K562 (cell line): ENCODE data around the gene RIN3. TPM values are rescaled to one million over a fixed set of nuclear protein-coding genes. Genes with fewer than 3 reads are reported as not detected.

ENCODE experiments used
- ATAC-seq: fragments of 200-7000 bp; cut with Tn5 transposase; 3 replicates; pipeline ENCODE4 v1.9.1; 2020; ENCODE audit warnings: moderate library complexity
- BruUV-seq: library from RNA; stranded (reverse); fragments of 400-500 nt; replicated peaks from 2 replicates; lab custom pipeline; 2021; lab: Mats Ljungman, UMichigan
- CTCF ChIA-PET: fragments of 300-600 bp; formaldehyde crosslinking; extraction: SDS; loops from one replicate; lab custom pipeline; 2021; ENCODE audit warnings: low intra/inter-chr PET ratio; lab: Yijun Ruan, JAX
- POLR2A ChIA-PET: fragments of 300-600, 350-650 bp; sonication (Branson Sonifier 250); formaldehyde crosslinking; extraction: SDS; loops from one replicate; lab custom pipeline; 2021; ENCODE audit warnings: antibody characterized with exemption, inconsistent platforms; lab: Yijun Ruan, JAX
- DNase-seq, 4 experiments: peaks; one replicate each; pipeline versions ENCODE4 v3.0.0 to v3.0.0-alpha.2; 2011 to 2018; ENCODE audit warnings: low spot score in 3 of 4, mixed read lengths in 3 of 4; ENCODE audit errors: extremely low read depth in 1 of 4
- FAIRE-seq: peaks from 2 replicates; lab custom pipeline; 2011; peaks lifted over from hg19 to GRCh38; lab: Jason Lieb, UNC
- H2AFZ ChIP-seq: 2 replicates; pipeline ENCODE4 v1.6.0; 2011; ENCODE audit warnings: low read depth, low read length, control low read depth, inconsistent platforms
- H3K27ac ChIP-seq: fragments of 200-600 bp; 3 replicates; pipeline ENCODE4 v1.8.0; 2011; ENCODE audit warnings: low read depth, mild to moderate bottlenecking, control low read depth, inconsistent platforms, low read length, moderate library complexity, mixed read lengths; ENCODE audit errors: extremely low read depth
- H3K27me3 ChIP-seq, 2 experiments: fragments of 300-600 bp in 1 of 2; 2 replicates in 1 of 2; 3 replicates in 1 of 2; pipeline versions ENCODE4 v1.6.0 to v1.8.0; 2011; ENCODE audit warnings: inconsistent platforms in 2 of 2, low read length in 2 of 2, mild to moderate bottlenecking in 1 of 2, mixed read lengths in 1 of 2, moderate library complexity in 1 of 2; ENCODE audit not compliant: control insufficient read depth in 2 of 2, insufficient read depth in 2 of 2
- H3K36me3 ChIP-seq: fragments of 300-600 bp; 3 replicates; pipeline ENCODE4 v1.8.0; 2011; ENCODE audit warnings: mild to moderate bottlenecking, low read length, inconsistent platforms; ENCODE audit not compliant: control insufficient read depth, insufficient read depth
- H3K4me1 ChIP-seq, 2 experiments: fragments of 200-600 bp in 1 of 2; replicated peaks in 1 of 2; 2 replicates in 1 of 2; 3 replicates in 1 of 2; pipeline versions ENCODE4 v1.5.1 to v1.8.0; 2011; ENCODE audit warnings: inconsistent platforms in 2 of 2, low read length in 2 of 2, mild to moderate bottlenecking in 1 of 2, mixed read lengths in 1 of 2, moderate library complexity in 1 of 2; ENCODE audit not compliant: control insufficient read depth in 2 of 2, insufficient read depth in 2 of 2
- H3K4me2 ChIP-seq: 2 replicates; pipeline ENCODE4 v1.6.1; 2011; ENCODE audit warnings: low read length, control low read depth, inconsistent platforms, mixed read lengths; ENCODE audit not compliant: insufficient read depth
- H3K4me3 ChIP-seq: fragments of 200-600 bp; sonication (generic), shearing (Covaris generic); 2 replicates; pipeline ENCODE4 v1.5.1; 2016; ENCODE audit warnings: control low read depth, inconsistent platforms
- H3K79me2 ChIP-seq: fragments of 200-600 bp; 3 replicates; pipeline ENCODE4 v1.8.0; 2011; ENCODE audit warnings: low read length, inconsistent platforms; ENCODE audit not compliant: control insufficient read depth, insufficient read depth
- H3K9ac ChIP-seq, 2 experiments: 2 replicates each; pipeline versions ENCODE4 v1.6.0 to v1.6.1; 2011; ENCODE audit warnings: low read depth in 2 of 2, low read length in 2 of 2, control low read depth in 1 of 2, inconsistent platforms in 1 of 2, mild to moderate bottlenecking in 1 of 2, mixed read lengths in 1 of 2; ENCODE audit not compliant: insufficient read depth in 1 of 2
- H3K9me1 ChIP-seq: one replicate; pipeline ENCODE4 v1.6.0; 2011; ENCODE audit warnings: inconsistent platforms, mild to moderate bottlenecking, low read length, moderate library complexity; ENCODE audit not compliant: control insufficient read depth, insufficient read depth
- H3K9me3 ChIP-seq: replicated peaks from 2 replicates; pipeline ENCODE4 v1.5.1; 2011; ENCODE audit warnings: low read depth, low read length, inconsistent platforms; ENCODE audit not compliant: control insufficient read depth, insufficient read depth
- H4K20me1 ChIP-seq: replicated peaks from 2 replicates; pipeline ENCODE4 v1.6.1; 2011; ENCODE audit warnings: low read length, inconsistent platforms, mixed read lengths; ENCODE audit not compliant: control insufficient read depth, insufficient read depth
- BCL6 ChIP-seq: fragments of 250-450 bp; sonication (Bioruptor Pico); IDR thresholded peaks from 2 replicates; pipeline ENCODE4 v1.4.0; 2020
- BCOR ChIP-seq: fragments of 450-650 bp; IDR thresholded peaks from 2 replicates; pipeline ENCODE4 v1.6.1; 2016
- BMI1 ChIP-seq: fragments of 150-350 bp; IDR thresholded peaks from 2 replicates; pipeline ENCODE4 v1.6.1; 2014; ENCODE audit warnings: low read length
- CC2D1A ChIP-seq: fragments of 450-650 bp; IDR thresholded peaks from 2 replicates; pipeline ENCODE4 v1.6.1; 2017; ENCODE audit warnings: mild to moderate bottlenecking
- CREM ChIP-seq: IDR thresholded peaks from 2 replicates; pipeline ENCODE4 v1.6.1; 2014; ENCODE audit warnings: antibody characterized with exemption, low read depth
- CTCFL ChIP-seq: IDR thresholded peaks from 2 replicates; pipeline ENCODE4 v1.6.1; 2011; ENCODE audit warnings: borderline replicate concordance, low read depth, mild to moderate bottlenecking, moderate library complexity, low read length; ENCODE audit not compliant: insufficient read depth, poor library complexity, severe bottlenecking
- KLF10 ChIP-seq: fragments of 250-450 bp; sonication (Bioruptor Pico); IDR thresholded peaks from 2 replicates; pipeline ENCODE4 v1.6.1; 2021; ENCODE audit warnings: matching md5 sums
- KLF13 ChIP-seq: fragments of 450-650 bp; IDR thresholded peaks from 2 replicates; pipeline ENCODE4 v1.6.1; 2016; ENCODE audit warnings: missing genetic modification characterization, low read depth, mild to moderate bottlenecking, missing compliant biosample characterization, moderate library complexity, borderline replicate concordance
- MCM3 ChIP-seq: fragments of 450-650 bp; IDR thresholded peaks from 2 replicates; pipeline ENCODE4 v1.6.1; 2016
- MYNN ChIP-seq, 2 experiments: sonication (generic); formaldehyde crosslinking in 1 of 2; IDR thresholded peaks; 2 replicates each; pipeline versions ENCODE4 v1.5.0 to v1.6.1; 2016 to 2020; ENCODE audit warnings: antibody characterized with exemption in 1 of 2, missing genetic modification reagents in 1 of 2
- NCOA2 ChIP-seq, 2 experiments: fragments of 450-650 bp; IDR thresholded peaks; 2 replicates each; pipeline ENCODE4 v1.6.1; 2018; ENCODE audit warnings: mild to moderate bottlenecking in 2 of 2, moderate library complexity in 1 of 2; ENCODE audit not compliant: partially characterized antibody in 2 of 2
- NR1H2 ChIP-seq: sonication (generic); formaldehyde crosslinking; IDR thresholded peaks from 2 replicates; pipeline ENCODE4 v1.4.0; 2020; ENCODE audit warnings: mild to moderate bottlenecking, missing genetic modification reagents
- POLR3G ChIP-seq: IDR thresholded peaks from 2 replicates; pipeline ENCODE4 v1.6.1; 2011; ENCODE audit not compliant: insufficient read length, insufficient replicate concordance; ENCODE audit errors: extremely low read depth
- RBM25 ChIP-seq: fragments of 200-400 bp; formaldehyde crosslinking; IDR thresholded peaks from 2 replicates; pipeline ENCODE4 v1.6.1; 2018; ENCODE audit warnings: low read length, low read depth, moderate library complexity; ENCODE audit not compliant: severe bottlenecking
- RFX1 ChIP-seq: fragments of 450-650 bp; IDR thresholded peaks from 2 replicates; pipeline ENCODE4 v1.6.1; 2016; ENCODE audit warnings: mild to moderate bottlenecking, moderate library complexity
- SMAD2 ChIP-seq: fragments of 150-350 bp; IDR thresholded peaks from 2 replicates; pipeline ENCODE4 v1.6.1; 2014; ENCODE audit warnings: low read depth, mild to moderate bottlenecking, low read length
- SMARCA5 ChIP-seq: fragments of 450-650 bp; IDR thresholded peaks from 2 replicates; pipeline ENCODE4 v1.6.1; 2016
- SPI1 ChIP-seq: IDR thresholded peaks from 2 replicates; pipeline ENCODE4 v1.6.1; 2011; ENCODE audit warnings: low read depth, low read length, control low read depth, borderline replicate concordance
- TAF1 ChIP-seq: IDR thresholded peaks from 2 replicates; pipeline ENCODE4 v1.6.1; 2011; ENCODE audit warnings: mild to moderate bottlenecking, low read length, moderate library complexity; ENCODE audit not compliant: insufficient read depth, control insufficient read depth, severe bottlenecking; ENCODE audit errors: extremely low read depth
- ZNF140 ChIP-seq: fragments of 250-450 bp; sonication (Bioruptor Pico); IDR thresholded peaks from 2 replicates; pipeline ENCODE4 v1.8.0; 2021; ENCODE audit warnings: moderate library complexity, mild to moderate bottlenecking, inconsistent platforms
- ZNF143 ChIP-seq: sonication (generic); formaldehyde crosslinking; IDR thresholded peaks from 2 replicates; pipeline ENCODE4 v1.9.0; 2022; ENCODE audit warnings: mild to moderate bottlenecking, missing genetic modification reagents
- ZNF174 ChIP-seq: fragments of 250-450 bp; sonication (Bioruptor Pico); IDR thresholded peaks from 2 replicates; pipeline ENCODE4 v1.4.0; 2020; ENCODE audit warnings: mild to moderate bottlenecking
- ZNF23 ChIP-seq: fragments of 250-450 bp; sonication (Bioruptor Pico); IDR thresholded peaks from 2 replicates; pipeline ENCODE4 v1.4.0; 2020; ENCODE audit warnings: mild to moderate bottlenecking
- ZNF239 ChIP-seq: fragments of 250-450 bp; sonication (Bioruptor Pico); IDR thresholded peaks from 2 replicates; pipeline ENCODE4 v1.4.0; 2020; ENCODE audit warnings: mild to moderate bottlenecking
- ZNF408 ChIP-seq: fragments of 250-450 bp; sonication (Bioruptor Pico); IDR thresholded peaks from 2 replicates; pipeline ENCODE4 v1.4.0; 2020; ENCODE audit warnings: low read depth, mild to moderate bottlenecking, moderate library complexity
- ZNF436 ChIP-seq: fragments of 250-450, 450-650 bp; sonication (Bioruptor Pico); formaldehyde crosslinking; IDR thresholded peaks from 2 replicates; pipeline ENCODE4 v1.7.0; 2020; ENCODE audit warnings: mild to moderate bottlenecking
- ZNF76 ChIP-seq: fragments of 250-450 bp; sonication (Bioruptor Pico); IDR thresholded peaks from 2 replicates; pipeline ENCODE4 v1.4.0; 2020; ENCODE audit warnings: mild to moderate bottlenecking, moderate library complexity, borderline replicate concordance
- WGBS: fragments of 100-300 bp; shearing (Covaris generic); methylation state at CpG from one replicate; pipeline ENCODE4 v1.1.6; 2016; ENCODE audit warnings: low coverage, mixed read lengths; ENCODE audit not compliant: insufficient coverage; ENCODE audit errors: missing lambda C conversion rate; 5-methylcytosine and 5-hydroxymethylcytosine counted together
- in situ Hi-C: fragments of 300-500 bp; cut with MboI; formaldehyde crosslinking; loops from 4 replicates; pipeline ENCODE4 v1.15.0; 2018; ENCODE audit warnings: inconsistent platforms, mixed read lengths
- intact Hi-C: fragments of 100-400 bp; cut with micrococcal nuclease; formaldehyde crosslinking; loops from 2 replicates; pipeline ENCODE4 v1.14.2; 2022
- polyA plus RNA-seq, 8 experiments: library from polyadenylated mRNA; depleted of rRNA in 4 of 8; stranded (reverse) in 5 of 8; unstranded in 3 of 8; fragments of >200 nt; fragmentation: Nextera tagmentation in 2 of 8; fragmentation: Illumina TruSeq in 1 of 8; extraction: Ambion mirVana in 2 of 8; extraction: Trizol in 1 of 8; gene quantifications; 2 replicates each; pipeline versions ENCODE4 v1.2.1 to v1.2.3, GENCODE V29; 2011 to 2014; ENCODE audit warnings: inconsistent platforms in 1 of 8, missing spikeins in 1 of 8
- total RNA-seq, 7 experiments: library from RNA; depleted of rRNA in 6 of 7; stranded (reverse); fragments of >200 nt in 6 of 7; fragmentation: Illumina TruSeq in 2 of 7; extraction: Trizol in 2 of 7; gene quantifications; 2 replicates each; pipeline versions ENCODE4 v1.2.1 to v1.2.3, GENCODE V29; 2011 to 2021; ENCODE audit warnings: low replicate concordance in 1 of 7

The RIN3 gene
- total and polyA plus RNA-seq, 9 of the 15 experiments (the other 6 are each of a cell fraction or from before 2014, with no cell fraction given): 0.01 to 0.49 (median 0.08) TPM; not detected in 5

- Histone ChIP-seq H3K9me1 (no peaks in the 10 kb centered on the region), H4K20me1 (no peaks in the 10 kb centered on the region), H3K27ac (no peak overlapping the region), H3K36me3 (no peaks in the 10 kb centered on the region), H3K79me2 (no peaks in the 10 kb centered on the region), H3K4me2 (peak overlapping the region; percentile 65), H3K27me3 (peaks cover 0 to 16% of the 10 kb centered on the region in 2 experiments; a peak in 3 of 5 replicates), H3K4me1 (peaks cover 6 to 7% of the 10 kb centered on the region in 2 experiments; a peak in 4 of 5 replicates), H3K9me3 (no peaks in the 10 kb centered on the region), H2AFZ (no peak overlapping the region), H3K9ac (no peak overlapping the region), H3K4me3 (no peak overlapping the region)
- WGBS: 18% methylated on average over 4 of the region's 8 CpGs
- no peak for DNase-seq
- POLR2A ChIA-PET: no interaction called here
- in situ Hi-C loops (no loop called here), intact Hi-C loops (no loop called here)
- FAIRE-seq: no peak
- BruUV-seq: no TSS peak
- CTCF ChIA-PET: no interaction called here
- ATAC-seq: no peak
- TF ChIP-seq ZNF408 (CRISPR knock-in tag) (no peak), NR1H2 (CRISPR knock-in tag) (no peak), TAF1 (no peak), ZNF174 (CRISPR knock-in tag) (no peak), KLF13 (tag) (no peak), BMI1 (no peak), SMAD2 (no peak), RFX1 (no peak), SPI1 (no peak), KLF10 (CRISPR knock-in tag) (no peak), SMARCA5 (peak; percentile 81; the same call in 1 of the 2 replicates), BCL6 (CRISPR knock-in tag) (no peak), MCM3 (no peak), POLR3G (no peak), BCOR (0 out of 2 replicates have a peak, but pooled peaks have one; percentile 44), MYNN (IDR thresholded peaks at IDR 0.05) (no peak), MYNN (CRISPR knock-in tag; IDR thresholded peaks at IDR 0.05) (no peak), CREM (no peak), ZNF140 (CRISPR knock-in tag) (no peak), ZNF143 (CRISPR knock-in tag) (no peak), RBM25 (peak; percentile 89), ZNF76 (CRISPR knock-in tag) (no peak), ZNF23 (CRISPR knock-in tag) (no peak), ZNF239 (CRISPR knock-in tag) (no peak), CC2D1A (no peak), NCOA2 (IDR thresholded peaks at IDR 0.05; ENCODE audit: partially characterized antibody in 2 of 2) (no peak), ZNF436 (no peak), CTCFL (no peak)
These were observed 213.3 kb downstream of the RIN3 start for GRCh38 chr14:92726933-92727262.
